GM19023 (cell line): ENCODE measurements around the gene COL23A1.
A peak's percentile ranks its signal among the peaks of the same experiment; 100 is the strongest.
"Not testable (repeated sequence)": the region's sequence is repeated elsewhere in the genome, so short reads cannot be mapped to it uniquely, and the experiment has no call there.

Experiments
- ATAC-seq: cut with Tn5 transposase; IDR thresholded peaks from one replicate; pipeline ENCODE4 v1.9.1; 2021; ENCODE audit warnings: mild to moderate bottlenecking, moderate library complexity; ENCODE audit not compliant: unreplicated experiment

COL23A1 gene

GRCh38 chr5:178238711-178239592 is 351.2 kb downstream of the COL23A1 start:
- no peak for ATAC-seq

- no peak for ATAC-seq
Observed at GRCh38 chr5:178238313-178238635, 351.9 kb downstream of the COL23A1 start.

GRCh38 chr5:178237431-178238312 is 352.5 kb downstream of the COL23A1 start:
- ATAC-seq = no peak

- ATAC-seq = no peak
Observed at GRCh38 chr5:178236679-178237078, 353.5 kb downstream of the COL23A1 start.

GRCh38 chr5:178236126-178236525 is 354.1 kb downstream of the COL23A1 start:
- ATAC-seq = no peak

GRCh38 chr5:178235588-178235974 is 354.6 kb downstream of the COL23A1 start:
- ATAC-seq = no peak

GRCh38 chr5:178234750-178235587 is 355.2 kb downstream of the COL23A1 start:
- no peak for ATAC-seq

GRCh38 chr5:178234121-178234749 is 356.0 kb downstream of the COL23A1 start:
- ATAC-seq = no peak

- ATAC-seq = peak; percentile 33
Observed at GRCh38 chr5:178232920-178233429, 357.2 kb downstream of the COL23A1 start.

GRCh38 chr5:178232124-178232919 is 357.9 kb downstream of the COL23A1 start, which contains the start of gene PHYKPL:
Gene PHYKPL (minus strand): TSS chr5:178232802. CDS start chr5:178232550, 252 bp downstream.
- peak; percentile 65 for ATAC-seq

- peak; percentile 4 for ATAC-seq
Observed at GRCh38 chr5:178231539-178232123, 358.6 kb downstream of the COL23A1 start.

GRCh38 chr5:178230879-178231538 is 359.2 kb downstream of the COL23A1 start:
- ATAC-seq = no peak

- no peak for ATAC-seq
Observed at GRCh38 chr5:178229861-178230260, 360.3 kb downstream of the COL23A1 start.

GRCh38 chr5:178229111-178229510 is 361.1 kb downstream of the COL23A1 start:
- ATAC-seq = not testable (repeated sequence)

- ATAC-seq = no peak
Observed at GRCh38 chr5:178228609-178229008, 361.6 kb downstream of the COL23A1 start.

GRCh38 chr5:178227929-178228328 is 362.3 kb downstream of the COL23A1 start:
- ATAC-seq = no peak

- no peak for ATAC-seq
Observed at GRCh38 chr5:178227138-178227659, 363.0 kb downstream of the COL23A1 start.

GRCh38 chr5:178225174-178225573 is 365.0 kb downstream of the COL23A1 start:
- ATAC-seq = no peak
